ENCODE results near the gene ZXDC. TPM values are rescaled to one million over a fixed set of nuclear protein-coding genes. Genes with fewer than 3 reads are reported as not detected.

ZXDC gene
- total and polyA plus RNA-seq, 2 donors from 2014 or later = 11.4 to 44.8 TPM

DNA sequence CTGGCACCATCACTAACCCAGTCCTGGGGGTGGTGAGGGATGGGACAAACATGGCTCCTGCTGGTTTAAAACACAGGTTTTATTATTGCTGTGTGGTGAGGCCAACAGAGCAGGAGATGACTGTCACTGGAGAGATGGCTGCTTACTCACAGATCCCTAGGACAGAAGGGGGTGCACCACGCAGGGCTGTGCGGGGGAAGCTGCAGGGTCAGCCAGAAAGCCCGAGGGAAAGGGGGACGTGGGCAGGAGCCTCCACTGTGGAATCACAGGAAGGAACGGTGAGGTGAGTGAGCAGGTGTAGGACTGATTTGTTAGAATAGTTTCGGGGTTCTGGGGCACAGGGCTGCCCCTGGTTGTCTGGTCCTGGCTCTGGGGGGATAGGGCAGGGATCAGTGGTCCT lies 73.5 kb downstream of the ZXDC start:
- FAIRE-seq (no peak), DNase-seq (no peak)
- no peaks in the 10 kb centered on the region for H3K27me3 ChIP-seq (ENCODE audit: control insufficient read depth, insufficient read depth, low read length)
- H3K9ac ChIP-seq (ENCODE audit: low read length in 3 of 3) = no peak overlapping the region
- TF ChIP-seq, protein P1, sequence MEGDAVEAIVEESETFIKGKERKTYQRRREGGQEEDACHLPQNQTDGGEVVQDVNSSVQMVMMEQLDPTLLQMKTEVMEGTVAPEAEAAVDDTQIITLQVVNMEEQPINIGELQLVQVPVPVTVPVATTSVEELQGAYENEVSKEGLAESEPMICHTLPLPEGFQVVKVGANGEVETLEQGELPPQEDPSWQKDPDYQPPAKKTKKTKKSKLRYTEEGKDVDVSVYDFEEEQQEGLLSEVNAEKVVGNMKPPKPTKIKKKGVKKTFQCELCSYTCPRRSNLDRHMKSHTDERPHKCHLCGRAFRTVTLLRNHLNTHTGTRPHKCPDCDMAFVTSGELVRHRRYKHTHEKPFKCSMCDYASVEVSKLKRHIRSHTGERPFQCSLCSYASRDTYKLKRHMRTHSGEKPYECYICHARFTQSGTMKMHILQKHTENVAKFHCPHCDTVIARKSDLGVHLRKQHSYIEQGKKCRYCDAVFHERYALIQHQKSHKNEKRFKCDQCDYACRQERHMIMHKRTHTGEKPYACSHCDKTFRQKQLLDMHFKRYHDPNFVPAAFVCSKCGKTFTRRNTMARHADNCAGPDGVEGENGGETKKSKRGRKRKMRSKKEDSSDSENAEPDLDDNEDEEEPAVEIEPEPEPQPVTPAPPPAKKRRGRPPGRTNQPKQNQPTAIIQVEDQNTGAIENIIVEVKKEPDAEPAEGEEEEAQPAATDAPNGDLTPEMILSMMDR (IDR thresholded peaks at IDR 0.05; ENCODE audit: borderline replicate concordance, extremely low read depth, insufficient read depth) = no peak
- H3K27ac ChIP-seq (ENCODE audit: low read depth in 2 of 2, low read length in 2 of 2) = no peak overlapping the region
- no peaks in the 10 kb centered on the region for H3K36me3 ChIP-seq (ENCODE audit: control insufficient read depth in 2 of 3, insufficient read depth in 3 of 3, low read length in 3 of 3)
- peaks cover 0 to under 1% (median 0%) of the 10 kb centered on the region in 3 donors for H3K9me3 ChIP-seq (ENCODE audit: control insufficient read depth in 2 of 3, insufficient read depth in 1 of 3, low read length in 3 of 3)
- no peak overlapping the region for H3K4me3 ChIP-seq (ENCODE audit: low read length in 3 of 3)
- intact Hi-C loops (cut with DNase I) = no loop called here
- H3K4me1 ChIP-seq (ENCODE audit: control insufficient read depth in 2 of 3, insufficient read depth in 2 of 3, low read depth in 1 of 3, low read length in 3 of 3) = no peaks in the 10 kb centered on the region

DNA sequence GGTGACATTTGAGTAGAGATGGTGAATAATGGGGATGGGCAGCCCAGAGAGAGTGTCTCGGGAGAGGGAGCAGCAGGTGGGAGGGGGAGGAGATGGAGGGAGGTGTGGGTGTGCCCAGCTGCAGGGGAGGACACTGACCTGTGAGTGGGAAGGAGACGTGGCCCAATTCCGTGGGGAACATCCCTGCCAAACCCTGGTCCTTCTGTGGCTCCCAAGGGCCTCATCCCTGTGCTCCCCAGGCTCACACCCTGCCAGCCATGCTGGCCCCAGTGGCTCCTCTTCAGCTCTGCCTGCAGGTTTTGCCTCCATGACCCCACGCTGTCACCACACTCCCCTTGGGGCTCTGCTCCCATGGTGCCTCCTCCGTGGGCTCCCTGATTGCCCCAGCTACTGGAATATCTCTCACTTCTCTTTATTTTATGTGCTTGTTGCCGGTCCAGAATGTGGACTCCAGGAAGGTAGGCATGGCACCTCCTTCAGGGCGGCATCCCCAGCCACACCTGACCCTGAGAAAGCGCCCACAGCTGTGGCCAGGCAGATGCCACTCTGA lies 74.0 kb downstream of the ZXDC start:
- Histone ChIP-seq H3K36me3 (ENCODE audit: control insufficient read depth in 2 of 3, insufficient read depth in 3 of 3, low read length in 3 of 3) (no peaks in the 10 kb centered on the region), H3K27ac (ENCODE audit: low read depth in 2 of 2, low read length in 2 of 2) (no peak overlapping the region), H3K27me3 (ENCODE audit: control insufficient read depth, insufficient read depth, low read length) (no peaks in the 10 kb centered on the region), H3K9me3 (ENCODE audit: control insufficient read depth in 2 of 3, insufficient read depth in 1 of 3, low read length in 3 of 3) (no peaks in the 10 kb centered on the region), H3K9ac (ENCODE audit: low read length in 3 of 3) (no peak overlapping the region), H3K4me3 (ENCODE audit: low read length in 3 of 3) (no peak overlapping the region), H3K4me1 (ENCODE audit: control insufficient read depth in 2 of 3, insufficient read depth in 2 of 3, low read depth in 1 of 3, low read length in 3 of 3) (no peaks in the 10 kb centered on the region)
- FAIRE-seq = no peak
- TF ChIP-seq, protein P1 (IDR thresholded peaks at IDR 0.05; ENCODE audit: borderline replicate concordance, extremely low read depth, insufficient read depth) = no peak
- intact Hi-C loops (cut with DNase I) = no loop called here
- DNase-seq = no peak

DNA sequence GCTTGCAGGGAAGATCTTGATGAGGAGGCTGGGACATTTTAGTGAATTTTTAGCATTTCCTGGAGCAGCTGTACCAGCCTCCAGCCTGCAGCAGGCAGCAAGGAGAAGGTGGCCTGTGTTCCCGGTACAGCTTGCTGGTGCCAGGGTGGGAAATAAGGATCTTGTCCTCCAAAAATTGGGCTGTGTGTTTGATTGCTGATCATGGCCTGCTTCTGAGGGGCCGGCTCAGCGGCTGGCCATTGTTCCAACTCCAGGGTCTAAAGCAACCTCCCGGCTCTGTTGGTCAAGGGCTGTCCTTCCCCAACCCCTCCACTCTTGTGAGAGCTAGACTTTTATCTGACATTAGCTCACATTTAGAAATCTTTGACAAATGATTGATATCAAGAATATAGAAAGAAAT lies 75.9 kb downstream of the ZXDC start:
- no peak overlapping the region for H3K4me3 ChIP-seq (ENCODE audit: low read length in 3 of 3)
- intact Hi-C loops (cut with DNase I) = loop anchor here (10.0 kb wide), 1 partner anchor 145 kb away; no protein-coding TSS in a partner anchor
- no peak overlapping the region for H3K27ac ChIP-seq (ENCODE audit: low read depth in 2 of 2, low read length in 2 of 2)
- no peaks in the 10 kb centered on the region for H3K36me3 ChIP-seq (ENCODE audit: control insufficient read depth in 2 of 3, insufficient read depth in 3 of 3, low read length in 3 of 3)
- no peaks in the 10 kb centered on the region for H3K4me1 ChIP-seq (ENCODE audit: control insufficient read depth in 2 of 3, insufficient read depth in 2 of 3, low read depth in 1 of 3, low read length in 3 of 3)
- FAIRE-seq (no peak), DNase-seq (no peak)
- no peaks in the 10 kb centered on the region for H3K27me3 ChIP-seq (ENCODE audit: control insufficient read depth, insufficient read depth, low read length)
- TF ChIP-seq, protein P1 (IDR thresholded peaks at IDR 0.05; ENCODE audit: borderline replicate concordance, extremely low read depth, insufficient read depth) = no peak
- no peak overlapping the region for H3K9ac ChIP-seq (ENCODE audit: low read length in 3 of 3)
- H3K9me3 ChIP-seq (ENCODE audit: control insufficient read depth in 2 of 3, insufficient read depth in 1 of 3, low read length in 3 of 3) = no peaks in the 10 kb centered on the region

DNA sequence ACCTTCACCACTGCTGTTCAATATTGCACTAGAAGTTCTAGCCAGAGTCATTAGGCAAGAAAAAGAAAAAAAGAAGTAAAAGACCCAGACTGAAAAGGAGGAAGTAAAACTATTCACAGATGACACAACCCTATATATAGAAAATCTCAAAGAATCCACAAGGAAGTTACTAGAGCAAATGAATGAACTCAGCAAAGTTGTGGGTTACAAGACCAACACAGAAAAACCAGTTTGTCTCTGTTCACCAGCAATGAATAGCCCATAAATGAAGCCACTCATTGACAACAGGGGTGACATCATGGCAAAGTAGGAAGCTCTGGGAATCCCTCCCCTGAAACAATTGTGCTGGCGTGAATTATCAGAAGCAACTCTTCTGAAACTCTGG lies 76.3 kb downstream of the ZXDC start:
- H3K36me3 ChIP-seq (ENCODE audit: control insufficient read depth in 2 of 3, insufficient read depth in 3 of 3, low read length in 3 of 3) = no peaks in the 10 kb centered on the region
- no peaks in the 10 kb centered on the region for H3K4me1 ChIP-seq (ENCODE audit: control insufficient read depth in 2 of 3, insufficient read depth in 2 of 3, low read depth in 1 of 3, low read length in 3 of 3)
- FAIRE-seq = no peak
- H3K4me3 ChIP-seq (ENCODE audit: low read length in 3 of 3) = no peak overlapping the region
- no peak overlapping the region for H3K27ac ChIP-seq (ENCODE audit: low read depth in 2 of 2, low read length in 2 of 2)
- no peak overlapping the region for H3K9ac ChIP-seq (ENCODE audit: low read length in 3 of 3)
- intact Hi-C loops (cut with DNase I) = loop anchor here (10.0 kb wide), 1 partner anchor 145 kb away; no protein-coding TSS in a partner anchor
- H3K27me3 ChIP-seq (ENCODE audit: control insufficient read depth, insufficient read depth, low read length) = no peaks in the 10 kb centered on the region
- TF ChIP-seq, protein P1 (IDR thresholded peaks at IDR 0.05; ENCODE audit: borderline replicate concordance, extremely low read depth, insufficient read depth) = no peak
- no peaks in the 10 kb centered on the region for H3K9me3 ChIP-seq (ENCODE audit: control insufficient read depth in 2 of 3, insufficient read depth in 1 of 3, low read length in 3 of 3)
- no peak for DNase-seq
